Ishikawa (cell line): ENCODE measurements around the gene SPINK4.

ENCODE experiments used
- CEBPB ChIP-seq: IDR thresholded peaks from 2 replicates; pipeline ENCODE4 v1.6.1; 2012
- CREB1 ChIP-seq: IDR thresholded peaks from 2 replicates; pipeline ENCODE4 v1.6.1; 2012; ENCODE audit warnings: low read depth
- EGR1 ChIP-seq: IDR thresholded peaks from 2 replicates; pipeline ENCODE4 v1.6.1; 2012
- EP300 ChIP-seq: IDR thresholded peaks from 2 replicates; pipeline ENCODE4 v1.6.1; 2012; ENCODE audit warnings: borderline replicate concordance
- FOXM1 ChIP-seq: IDR thresholded peaks from 2 replicates; pipeline ENCODE4 v1.6.1; 2012; ENCODE audit warnings: low read depth, borderline replicate concordance
- MAX ChIP-seq: IDR thresholded peaks from 2 replicates; pipeline ENCODE4 v1.6.1; 2012
- NFIC ChIP-seq: IDR thresholded peaks from 2 replicates; pipeline ENCODE4 v1.6.1; 2012
- RAD21 ChIP-seq: IDR thresholded peaks from 2 replicates; pipeline ENCODE4 v1.6.1; 2012; ENCODE audit warnings: low read depth
- TAF1 ChIP-seq: IDR thresholded peaks from 2 replicates; pipeline ENCODE4 v1.6.1; 2012; ENCODE audit warnings: low read depth, mild to moderate bottlenecking
- TCF12 ChIP-seq: IDR thresholded peaks from 2 replicates; pipeline ENCODE4 v1.6.1; 2012; ENCODE audit warnings: low read depth
- TEAD4 ChIP-seq: IDR thresholded peaks from 2 replicates; pipeline ENCODE4 v1.6.1; 2012
- USF1 ChIP-seq: IDR thresholded peaks from 2 replicates; pipeline ENCODE4 v1.6.1; 2012
- YY1 ChIP-seq: IDR thresholded peaks from 2 replicates; pipeline ENCODE4 v1.6.1; 2012; ENCODE audit warnings: low read depth
- ZBTB7A ChIP-seq: IDR thresholded peaks from 2 replicates; pipeline ENCODE4 v1.6.1; 2012; ENCODE audit warnings: low read depth
- TF ChIP-seq, protein P1 (sequence below): IDR thresholded peaks from 2 replicates; pipeline ENCODE4 v1.6.1; 2012; ENCODE audit warnings: low read depth, mild to moderate bottlenecking

SPINK4 gene

DNA sequence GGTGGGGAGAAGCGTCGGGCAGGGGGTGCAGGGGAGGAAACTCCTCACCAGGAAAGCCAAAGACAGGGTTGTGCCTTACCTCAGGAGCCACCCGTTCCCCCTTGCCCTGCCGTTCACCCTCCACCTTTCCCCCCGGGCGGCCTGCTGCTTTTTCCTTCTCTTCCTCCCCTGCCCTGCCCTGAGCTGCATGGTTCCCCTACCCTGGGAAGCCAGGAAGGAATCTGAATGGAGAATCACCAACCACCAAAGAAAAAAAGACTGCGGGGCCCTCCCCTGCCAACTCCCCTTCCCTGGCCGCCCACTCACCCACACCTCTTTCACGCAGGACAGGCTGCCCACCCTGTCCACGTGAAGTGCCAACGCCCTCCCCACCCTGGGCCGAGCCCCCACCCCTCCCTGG is 49.5 kb downstream of the SPINK4 start:
- TF ChIP-seq YY1 (no peak), MAX (no peak), TAF1 (no peak), EP300 (no peak), USF1 (no peak), TEAD4 (no peak), RAD21 (no peak), ZBTB7A (no peak), FOXM1 (no peak), CEBPB (no peak), CREB1 (no peak), EGR1 (no peak), NFIC (no peak), TCF12 (no peak)
- TF ChIP-seq, protein P1, sequence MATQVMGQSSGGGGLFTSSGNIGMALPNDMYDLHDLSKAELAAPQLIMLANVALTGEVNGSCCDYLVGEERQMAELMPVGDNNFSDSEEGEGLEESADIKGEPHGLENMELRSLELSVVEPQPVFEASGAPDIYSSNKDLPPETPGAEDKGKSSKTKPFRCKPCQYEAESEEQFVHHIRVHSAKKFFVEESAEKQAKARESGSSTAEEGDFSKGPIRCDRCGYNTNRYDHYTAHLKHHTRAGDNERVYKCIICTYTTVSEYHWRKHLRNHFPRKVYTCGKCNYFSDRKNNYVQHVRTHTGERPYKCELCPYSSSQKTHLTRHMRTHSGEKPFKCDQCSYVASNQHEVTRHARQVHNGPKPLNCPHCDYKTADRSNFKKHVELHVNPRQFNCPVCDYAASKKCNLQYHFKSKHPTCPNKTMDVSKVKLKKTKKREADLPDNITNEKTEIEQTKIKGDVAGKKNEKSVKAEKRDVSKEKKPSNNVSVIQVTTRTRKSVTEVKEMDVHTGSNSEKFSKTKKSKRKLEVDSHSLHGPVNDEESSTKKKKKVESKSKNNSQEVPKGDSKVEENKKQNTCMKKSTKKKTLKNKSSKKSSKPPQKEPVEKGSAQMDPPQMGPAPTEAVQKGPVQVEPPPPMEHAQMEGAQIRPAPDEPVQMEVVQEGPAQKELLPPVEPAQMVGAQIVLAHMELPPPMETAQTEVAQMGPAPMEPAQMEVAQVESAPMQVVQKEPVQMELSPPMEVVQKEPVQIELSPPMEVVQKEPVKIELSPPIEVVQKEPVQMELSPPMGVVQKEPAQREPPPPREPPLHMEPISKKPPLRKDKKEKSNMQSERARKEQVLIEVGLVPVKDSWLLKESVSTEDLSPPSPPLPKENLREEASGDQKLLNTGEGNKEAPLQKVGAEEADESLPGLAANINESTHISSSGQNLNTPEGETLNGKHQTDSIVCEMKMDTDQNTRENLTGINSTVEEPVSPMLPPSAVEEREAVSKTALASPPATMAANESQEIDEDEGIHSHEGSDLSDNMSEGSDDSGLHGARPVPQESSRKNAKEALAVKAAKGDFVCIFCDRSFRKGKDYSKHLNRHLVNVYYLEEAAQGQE = no peak

DNA sequence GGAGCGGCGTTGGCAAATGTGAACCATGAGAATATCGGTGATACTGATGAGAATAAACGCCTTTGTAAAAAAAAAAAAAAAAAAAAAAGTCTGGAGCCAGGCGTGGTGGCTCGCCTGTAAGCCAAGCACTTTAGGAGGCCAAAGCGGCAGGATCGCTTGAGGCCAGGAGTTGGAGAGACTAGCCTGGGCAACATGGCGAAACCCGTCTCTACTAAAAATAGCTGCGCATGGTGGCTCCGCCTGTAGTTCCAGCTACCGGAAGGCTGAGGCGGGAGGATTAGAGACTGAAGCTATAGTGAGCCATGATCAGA is 49.9 kb downstream of the SPINK4 start:
- TF ChIP-seq EP300 = no peak
- no peak for TF ChIP-seq RAD21
- no peak for TF ChIP-seq TCF12
- no peak for TF ChIP-seq YY1
- no peak for TF ChIP-seq TEAD4
- TF ChIP-seq EGR1 = no peak
- no peak for TF ChIP-seq MAX

DNA sequence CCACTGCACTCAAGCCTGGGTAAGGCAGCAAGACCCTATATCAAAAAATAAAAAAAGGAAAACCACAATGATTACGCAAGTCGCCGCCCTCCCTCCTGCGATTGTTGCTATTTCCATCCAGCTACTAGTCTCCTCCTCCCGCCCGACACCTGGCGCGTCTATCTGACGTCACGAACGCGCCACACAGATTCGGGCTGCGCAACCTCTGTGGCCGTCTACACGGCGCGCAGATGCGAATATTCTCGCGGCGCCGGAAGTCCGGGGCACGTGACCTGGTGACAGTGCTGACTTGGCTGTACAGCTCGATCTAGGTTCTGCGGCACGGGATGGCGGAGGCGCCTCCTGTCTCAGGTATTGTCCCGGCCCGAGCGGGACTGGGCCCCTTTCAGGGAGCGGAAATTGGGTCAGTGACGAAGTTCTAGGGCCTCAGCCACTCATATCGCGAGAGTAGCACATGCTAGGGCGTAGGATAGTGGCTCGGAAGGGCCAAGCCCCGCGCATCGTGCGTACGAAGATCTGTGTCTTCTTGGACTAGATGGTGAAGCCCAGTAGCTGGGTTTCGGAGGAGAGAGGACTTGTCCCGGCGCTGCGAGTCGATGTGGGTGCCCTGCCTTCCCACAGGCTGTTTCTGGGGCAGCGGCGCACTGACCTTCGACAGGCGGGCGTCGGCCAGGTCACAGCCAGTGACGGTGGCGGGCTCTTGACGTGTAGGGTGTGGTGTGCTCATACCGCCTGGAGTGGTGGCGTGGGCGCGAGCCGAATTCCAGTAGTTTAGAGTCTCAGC is 50.5 kb downstream of the SPINK4 start, which contains the start of gene NFX1:
Gene NFX1 (plus strand): TSS at position 270 of the 784 bp plus-strand sequence. CDS start 57 bp downstream, at position 327.
- TF ChIP-seq NFIC (no peak; the same call in 1 of the 2 replicates), YY1 (peak; percentile 66; the same call in 1 of the 2 replicates), FOXM1 (peak; percentile 28; the same call in 1 of the 2 replicates), TEAD4 (peak; percentile 63), TAF1 (peak; percentile 79), EGR1 (peak; percentile 94), EP300 (0 out of 2 replicates have a peak, but pooled peaks have one; percentile 43), TCF12 (peak; percentile 30; the same call in 1 of the 2 replicates), ZBTB7A (no peak), MAX (peak; percentile 96), USF1 (peak; percentile 99), CEBPB (peak; percentile 99), CREB1 (peak; percentile 97), RAD21 (no peak)
- TF ChIP-seq, protein P1 = no peak

GRCh38 chr9:33291031-33291397 is 51.0 kb downstream of the SPINK4 start:
- no peak for TF ChIP-seq EGR1
- no peak for TF ChIP-seq TAF1
- no peak for TF ChIP-seq CEBPB
- no peak for TF ChIP-seq MAX
- TF ChIP-seq, protein P1 = no peak
- TF ChIP-seq TCF12 = no peak
- no peak for TF ChIP-seq CREB1
- no peak for TF ChIP-seq ZBTB7A
- no peak for TF ChIP-seq NFIC
- TF ChIP-seq FOXM1 = no peak
- no peak for TF ChIP-seq RAD21
- TF ChIP-seq USF1 = no peak
- TF ChIP-seq YY1 = no peak
- no peak for TF ChIP-seq EP300
- TF ChIP-seq TEAD4 = no peak
